DND-41 (cell line): ENCODE results near the gene NDUFS6.

Source experiments
- ATAC-seq: fragments of 200-7000 bp; cut with Tn5 transposase; 3 replicates; pipeline ENCODE4 v1.9.1; 2021; ENCODE audit warnings: low read depth; ENCODE audit not compliant: insufficient read depth
- DNase-seq: peaks from one replicate; pipeline ENCODE4 v3.0.0-alpha.2; 2020
- H2AFZ ChIP-seq: 2 replicates; pipeline ENCODE4 v1.6.0; 2012; ENCODE audit warnings: low read depth, low read length
- H3K27ac ChIP-seq: 2 replicates; pipeline ENCODE4 v1.5.1; 2012; ENCODE audit warnings: low read length, inconsistent platforms
- H3K27me3 ChIP-seq: fragments of 200-600 bp; sonication (generic); 2 replicates; pipeline ENCODE4 v1.6.0; 2012; ENCODE audit warnings: low read length, mild to moderate bottlenecking, inconsistent platforms; ENCODE audit not compliant: insufficient read depth, poor library complexity
- H3K36me3 ChIP-seq: 2 replicates; pipeline ENCODE4 v1.5.1; 2012; ENCODE audit warnings: low read length, inconsistent platforms; ENCODE audit not compliant: insufficient read depth
- H3K4me1 ChIP-seq: 2 replicates; pipeline ENCODE4 v1.5.1; 2012; ENCODE audit warnings: mild to moderate bottlenecking, low read length; ENCODE audit not compliant: insufficient read depth
- H3K4me2 ChIP-seq: 2 replicates; pipeline ENCODE4 v1.6.0; 2012; ENCODE audit warnings: mild to moderate bottlenecking, moderate library complexity, low read length, inconsistent platforms; ENCODE audit not compliant: insufficient read depth
- H3K4me3 ChIP-seq, 2 experiments: fragments of 200-600 bp in 1 of 2; shearing (Covaris generic) in 1 of 2; 2 replicates each; pipeline ENCODE4 v1.5.1; 2012 to 2016; ENCODE audit warnings: inconsistent platforms in 2 of 2, low read length in 2 of 2, mild to moderate bottlenecking in 2 of 2, low read depth in 1 of 2, moderate library complexity in 1 of 2
- H3K79me2 ChIP-seq: 2 replicates; pipeline ENCODE4 v1.6.0; 2012; ENCODE audit warnings: low read length, inconsistent platforms; ENCODE audit not compliant: insufficient read depth
- H3K9ac ChIP-seq: 2 replicates; pipeline ENCODE4 v1.6.0; 2012; ENCODE audit warnings: low read depth, mild to moderate bottlenecking, inconsistent platforms, low read length, moderate library complexity
- H3K9me3 ChIP-seq: 2 replicates; pipeline ENCODE4 v1.5.1; 2012; ENCODE audit warnings: low read length, moderate library complexity, mild to moderate bottlenecking, inconsistent platforms; ENCODE audit not compliant: insufficient read depth, severe bottlenecking
- H4K20me1 ChIP-seq: 2 replicates; pipeline ENCODE4 v1.6.0; 2012; ENCODE audit warnings: low read length; ENCODE audit not compliant: insufficient read depth
- CTCF ChIP-seq: IDR thresholded peaks from 2 replicates; pipeline ENCODE4 v1.5.1; 2012; ENCODE audit warnings: borderline replicate concordance, low read length, moderate library complexity, mild to moderate bottlenecking; ENCODE audit not compliant: poor library complexity, severe bottlenecking; ENCODE audit errors: extremely low read depth
- EZH2 ChIP-seq: IDR thresholded peaks from 3 replicates; pipeline ENCODE4 v1.6.1; 2012; ENCODE audit warnings: borderline replicate concordance, low read depth, mild to moderate bottlenecking, moderate library complexity, low read length, inconsistent platforms; ENCODE audit not compliant: severe bottlenecking

Gene NDUFS6

GRCh38 chr5:1830571-1831228, 29.5 kb downstream of the NDUFS6 start:
- Histone ChIP-seq H3K4me3 (no peak overlapping the region), H4K20me1 (no peaks in the 10 kb centered on the region; the same call in 1 of the 2 replicates), H3K27me3 (no peaks in the 10 kb centered on the region), H2AFZ (no peak overlapping the region), H3K9ac (no peak overlapping the region), H3K4me2 (no peak overlapping the region), H3K36me3 (peaks cover 11% of the 10 kb centered on the region), H3K4me1 (no peaks in the 10 kb centered on the region), H3K79me2 (no peaks in the 10 kb centered on the region), H3K9me3 (no peaks in the 10 kb centered on the region), H3K27ac (no peak overlapping the region)
- no peak for DNase-seq
- no peak for ATAC-seq
- TF ChIP-seq EZH2 (no peak), CTCF (no peak)

- Histone ChIP-seq H3K9me3 (no peaks in the 10 kb centered on the region), H3K27ac (no peak overlapping the region), H3K79me2 (no peaks in the 10 kb centered on the region), H3K36me3 (peaks cover 5% of the 10 kb centered on the region), H3K4me1 (no peaks in the 10 kb centered on the region), H3K9ac (no peak overlapping the region), H3K4me3 (no peak overlapping the region), H3K27me3 (no peaks in the 10 kb centered on the region), H4K20me1 (no peaks in the 10 kb centered on the region; the same call in 1 of the 2 replicates), H3K4me2 (no peak overlapping the region), H2AFZ (no peak overlapping the region)
- TF ChIP-seq CTCF (no peak), EZH2 (no peak)
- no peak for DNase-seq
- ATAC-seq = no peak
Observed at GRCh38 chr5:1831257-1831656, 30.1 kb downstream of the NDUFS6 start.

GRCh38 chr5:1831677-1832313, 30.6 kb downstream of the NDUFS6 start:
- no peak for ATAC-seq
- Histone ChIP-seq H3K9ac (no peak overlapping the region), H3K4me1 (no peaks in the 10 kb centered on the region), H3K9me3 (no peaks in the 10 kb centered on the region), H3K4me2 (no peak overlapping the region), H2AFZ (no peak overlapping the region), H3K27me3 (no peaks in the 10 kb centered on the region), H3K36me3 (no peaks in the 10 kb centered on the region), H3K27ac (no peak overlapping the region), H3K79me2 (no peaks in the 10 kb centered on the region), H4K20me1 (no peaks in the 10 kb centered on the region; the same call in 1 of the 2 replicates), H3K4me3 (no peak overlapping the region)
- DNase-seq = no peak
- TF ChIP-seq EZH2 = no peak
- TF ChIP-seq CTCF = no peak
